ENCODE data around the gene NPB. TPM values are rescaled to one million over a fixed set of nuclear protein-coding genes. Genes with fewer than 3 reads are reported as not detected.

NPB gene
- total and polyA plus RNA-seq, 2 of the 8 experiments (the other 6 are each of a cell fraction or from before 2014, with no cell fraction given) = 1.5 to 2.5 TPM

DNA sequence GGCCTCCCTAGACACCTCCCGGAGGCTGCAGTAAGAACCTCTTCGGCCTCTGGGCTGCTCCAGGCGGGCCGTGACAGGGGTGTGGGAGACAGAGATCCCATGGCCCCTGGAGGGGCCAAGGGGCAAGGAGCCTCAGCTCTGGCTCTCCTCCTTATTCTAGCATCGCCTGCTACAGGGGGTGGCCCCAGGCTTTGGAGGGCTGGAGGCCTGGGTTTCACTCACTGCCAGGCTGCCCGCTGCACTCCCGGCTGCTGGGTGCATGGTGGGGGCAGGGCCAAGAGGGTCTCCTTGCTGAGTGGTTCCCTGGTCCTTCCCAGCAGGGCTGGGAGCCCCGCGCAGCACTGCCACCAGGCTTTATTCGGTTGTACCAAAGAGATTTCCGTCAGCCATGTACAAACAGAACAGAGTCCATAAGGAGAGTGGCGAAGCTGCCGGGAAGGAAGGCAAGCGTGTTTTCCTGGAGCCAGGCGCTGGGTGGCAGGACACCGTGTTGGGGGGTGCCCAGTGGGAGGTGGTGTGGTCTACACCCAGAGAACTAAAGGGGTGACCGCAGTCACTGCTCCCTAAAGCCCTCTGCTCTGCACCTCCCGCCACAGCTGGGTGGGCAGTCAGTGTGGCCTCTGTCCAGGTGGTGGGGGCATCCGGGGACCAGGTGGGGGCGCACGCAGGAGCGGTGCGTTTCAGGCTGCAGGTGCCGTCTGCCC is 2.0 kb downstream of the NPB start:
- Histone ChIP-seq H2BK15ac (ENCODE audit: low read length) (no peak overlapping the region), H4K8ac (ENCODE audit: extremely low read depth, insufficient read depth, low read length) (no peak overlapping the region), H4K5ac (ENCODE audit: insufficient read length, low read depth, low read length) (no peak overlapping the region), H3K79me2 (ENCODE audit: control insufficient read depth in 1 of 2, insufficient read depth in 2 of 2, low read length in 2 of 2) (no peaks in the 10 kb centered on the region), H3K4me3 (ENCODE audit: extremely low read depth in 1 of 4, insufficient read depth in 2 of 4, low read depth in 3 of 4, low read length in 4 of 4) (no peak overlapping the region), H3K4me1 (replicated peaks in 1 of 4; ENCODE audit: control insufficient read depth in 3 of 4, insufficient read depth in 4 of 4, low read length in 3 of 4) (peaks cover 0 to 8% (median 2%) of the 10 kb centered on the region in 4 experiments; a peak in 3 of 7 replicates), H2AFZ (ENCODE audit: low read length) (no peak overlapping the region), H3K9ac (replicated peaks in 1 of 4; ENCODE audit: extremely low read depth in 1 of 4, low read depth in 3 of 4, low read length in 3 of 4) (no peak overlapping the region), H3K36me3 (ENCODE audit: control insufficient read depth in 2 of 4, insufficient read depth in 4 of 4, low read length in 3 of 4) (peaks cover 0 to 3% (median 2%) of the 10 kb centered on the region in 4 experiments; a peak in 4 of 8 replicates), H3K4ac (replicated peaks; ENCODE audit: insufficient read length, low read depth, low read length) (no peak overlapping the region), H2BK5ac (ENCODE audit: low read depth, low read length) (no peak overlapping the region), H3K23ac (ENCODE audit: insufficient read length) (no peak overlapping the region), H3K4me2 (ENCODE audit: insufficient read depth in 1 of 2, low read depth in 2 of 2, low read length in 2 of 2) (no peak overlapping the region), H2BK120ac (replicated peaks; ENCODE audit: low read depth, low read length) (no peak overlapping the region), H3K56ac (replicated peaks; ENCODE audit: insufficient read length, low read depth, low read length) (no peak overlapping the region), H4K20me1 (replicated peaks in 1 of 2; ENCODE audit: control insufficient read depth in 1 of 2, insufficient read depth in 2 of 2, low read length in 2 of 2) (peaks cover 5 to 14% of the 10 kb centered on the region in 2 experiments), H3K9me3 (ENCODE audit: insufficient read depth in 2 of 2, low read depth in 1 of 2, low read length in 1 of 2) (no peaks in the 10 kb centered on the region), H3K23me2 (ENCODE audit: low read depth, low read length) (peaks cover 6% of the 10 kb centered on the region; the same call in 1 of the 2 replicates), H2BK20ac (ENCODE audit: low read length) (no peak overlapping the region), H4K91ac (replicated peaks; ENCODE audit: insufficient read length, low read length) (no peak overlapping the region), H3K27ac (ENCODE audit: low read depth, low read length) (no peak overlapping the region), H3K18ac (ENCODE audit: extremely low read depth, low read length) (no peak overlapping the region), H3K14ac (ENCODE audit: insufficient read length) (no peak overlapping the region), H2AK5ac (ENCODE audit: low read depth, low read length) (no peak overlapping the region), H3K79me1 (ENCODE audit: low read depth, low read length) (no peaks in the 10 kb centered on the region; the same call in 1 of the 2 replicates), H3K27me3 (replicated peaks in 1 of 4; ENCODE audit: control insufficient read depth in 3 of 4, extremely low read depth in 1 of 4, insufficient read depth in 3 of 4, low read length in 3 of 4) (peaks cover 0 to 22% (median 14%) of the 10 kb centered on the region in 4 experiments; a peak in 5 of 7 replicates), H2BK12ac (ENCODE audit: low read depth, low read length) (no peak overlapping the region)
- DNase-seq (ENCODE audit: low read depth in 1 of 2, low spot score in 2 of 2) (no peak), FAIRE-seq (no peak)
- CTCF ChIA-PET (ENCODE audit: partially characterized antibody) = no interaction called here
- TF ChIP-seq, protein P1, sequence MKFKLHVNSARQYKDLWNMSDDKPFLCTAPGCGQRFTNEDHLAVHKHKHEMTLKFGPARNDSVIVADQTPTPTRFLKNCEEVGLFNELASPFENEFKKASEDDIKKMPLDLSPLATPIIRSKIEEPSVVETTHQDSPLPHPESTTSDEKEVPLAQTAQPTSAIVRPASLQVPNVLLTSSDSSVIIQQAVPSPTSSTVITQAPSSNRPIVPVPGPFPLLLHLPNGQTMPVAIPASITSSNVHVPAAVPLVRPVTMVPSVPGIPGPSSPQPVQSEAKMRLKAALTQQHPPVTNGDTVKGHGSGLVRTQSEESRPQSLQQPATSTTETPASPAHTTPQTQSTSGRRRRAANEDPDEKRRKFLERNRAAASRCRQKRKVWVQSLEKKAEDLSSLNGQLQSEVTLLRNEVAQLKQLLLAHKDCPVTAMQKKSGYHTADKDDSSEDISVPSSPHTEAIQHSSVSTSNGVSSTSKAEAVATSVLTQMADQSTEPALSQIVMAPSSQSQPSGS (IDR thresholded peaks at IDR 0.05; ENCODE audit: low read length) = no peak
- TF ChIP-seq BACH1 (IDR thresholded peaks at IDR 0.05; ENCODE audit: low read length) (no peak), POLR2AphosphoS5 (IDR thresholded peaks at IDR 0.05; ENCODE audit: low read depth, low read length) (no peak), SAP30 (IDR thresholded peaks at IDR 0.05; ENCODE audit: insufficient read depth, insufficient replicate concordance, low read length) (no peak), TBP (IDR thresholded peaks at IDR 0.05; ENCODE audit: low read depth, low read length) (no peak), EZH2 (IDR thresholded peaks at IDR 0.05; ENCODE audit: low read depth, low read length, severe bottlenecking) (no peak)
- 90% methylated on average over 24 of the region's 24 CpGs; no CpG with 5 or more reads in 1 of the 2 experiments for WGBS, 2 experiments (ENCODE audit: extremely low coverage in 1 of 2, insufficient coverage in 1 of 2, insufficient read length in 1 of 2, insufficient replicate concordance in 2 of 2, low coverage in 1 of 2, low lambda C conversion rate in 2 of 2, missing lambda C conversion rate in 1 of 2)
- POLR2A ChIA-PET (ENCODE audit: partially characterized antibody) = interaction anchor here (1.0 to 4.0 kb wide), 6 partner anchors 9 to 55 kb away, joined by 3 to 22 read pairs (median 4); partner anchors contain the start of gene MAFG
